Measurements from ENCODE around the gene POLR2F. TPM values are rescaled to one million over a fixed set of nuclear protein-coding genes. Genes with fewer than 3 reads are reported as not detected.

The POLR2F gene
- total RNA-seq, result 80.7 TPM

DNA sequence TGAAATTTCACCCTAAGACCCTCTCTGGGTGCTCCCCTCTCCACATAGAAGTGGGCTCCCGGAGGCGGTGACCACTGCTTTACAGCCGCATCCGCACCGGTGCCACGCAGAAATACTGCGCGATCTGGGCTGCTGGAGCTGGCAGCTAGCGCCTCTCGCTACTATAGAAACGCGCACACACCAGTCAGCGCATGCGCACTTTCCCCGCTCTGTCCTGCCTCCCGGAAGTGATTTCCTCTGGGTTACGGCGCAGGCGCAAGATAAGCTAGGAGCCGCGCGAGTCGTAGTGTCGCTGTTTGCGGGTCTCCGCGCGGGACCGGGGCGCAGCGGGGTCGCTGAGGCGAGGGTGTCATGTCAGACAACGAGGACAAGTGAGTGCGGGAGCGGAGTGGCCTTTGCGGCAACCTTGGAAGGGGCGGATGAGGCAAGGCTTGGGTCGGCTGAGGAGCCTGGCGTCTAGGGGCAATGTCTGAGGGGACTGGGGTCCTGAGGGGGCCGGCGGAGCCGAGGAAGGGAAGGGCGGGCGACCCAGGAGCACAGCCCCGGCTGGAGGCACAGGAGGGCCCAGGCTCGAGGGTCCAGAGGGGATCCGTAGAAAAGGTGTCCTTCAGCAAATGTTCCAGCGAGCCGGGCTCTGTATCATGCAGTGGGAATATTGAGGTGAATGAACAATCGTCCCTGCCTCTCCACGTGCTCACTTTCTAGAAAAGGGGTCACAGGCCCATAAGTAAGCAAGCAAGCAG is at the start of gene POLR2F, which contains the start of gene C22orf23:
TSS of gene POLR2F (plus strand) at position 263 of the 743 bp plus-strand sequence. CDS start at position 352, 89 bp downstream.
TSS of gene C22orf23 (minus strand) at position 165 of the 743 bp plus-strand sequence. CDS start 452 bp downstream, outside the sequence.
- DNase-seq (ENCODE audit: low spot score), result peak; percentile 97

DNA sequence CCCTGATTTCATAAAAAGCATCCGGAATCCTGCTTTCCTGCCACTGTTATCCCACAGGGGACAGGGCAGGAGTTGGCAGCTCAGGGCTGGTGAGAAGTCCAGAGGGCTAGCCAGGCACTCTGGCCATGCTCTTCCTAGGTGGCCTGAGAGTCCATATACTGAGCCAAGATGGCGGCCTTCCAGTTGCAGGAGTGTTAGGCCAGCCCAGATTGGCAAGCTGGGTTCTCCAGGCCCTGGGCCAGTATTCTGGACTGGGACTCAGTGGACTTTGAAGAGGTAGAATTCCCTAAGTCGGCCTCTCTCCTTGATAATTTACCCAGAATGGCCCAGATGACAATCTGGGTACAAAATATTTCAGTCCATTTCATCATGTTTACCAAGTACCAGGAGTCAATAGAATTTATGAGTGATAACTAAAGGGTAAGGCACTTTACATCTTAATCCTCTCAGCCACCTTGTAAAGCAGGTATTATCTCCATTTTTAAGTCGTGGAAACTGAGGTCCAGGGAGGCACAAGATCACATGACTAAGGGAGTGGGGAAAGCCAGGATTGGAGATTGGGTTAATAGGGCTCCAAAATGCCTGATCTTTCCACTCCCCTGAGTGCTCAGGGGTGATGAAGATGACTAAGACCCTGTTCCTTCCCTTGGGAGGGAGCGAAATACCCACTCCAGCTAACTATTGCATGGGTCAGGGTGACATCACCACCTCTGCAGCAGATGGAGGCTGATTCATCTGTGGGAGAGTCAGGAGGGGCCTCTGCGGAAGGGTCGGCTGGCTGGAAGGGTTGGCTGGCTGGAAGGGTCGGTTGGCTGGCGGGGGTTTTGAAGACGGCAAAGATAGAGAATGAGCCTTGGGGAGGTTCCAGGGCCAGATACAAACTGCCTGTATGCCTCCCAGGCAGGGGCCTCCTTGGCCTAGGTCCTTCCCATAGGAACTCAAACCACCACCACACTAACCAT is 48.6 kb upstream of the POLR2F start:
- no peak for DNase-seq (ENCODE audit: low spot score)

DNA sequence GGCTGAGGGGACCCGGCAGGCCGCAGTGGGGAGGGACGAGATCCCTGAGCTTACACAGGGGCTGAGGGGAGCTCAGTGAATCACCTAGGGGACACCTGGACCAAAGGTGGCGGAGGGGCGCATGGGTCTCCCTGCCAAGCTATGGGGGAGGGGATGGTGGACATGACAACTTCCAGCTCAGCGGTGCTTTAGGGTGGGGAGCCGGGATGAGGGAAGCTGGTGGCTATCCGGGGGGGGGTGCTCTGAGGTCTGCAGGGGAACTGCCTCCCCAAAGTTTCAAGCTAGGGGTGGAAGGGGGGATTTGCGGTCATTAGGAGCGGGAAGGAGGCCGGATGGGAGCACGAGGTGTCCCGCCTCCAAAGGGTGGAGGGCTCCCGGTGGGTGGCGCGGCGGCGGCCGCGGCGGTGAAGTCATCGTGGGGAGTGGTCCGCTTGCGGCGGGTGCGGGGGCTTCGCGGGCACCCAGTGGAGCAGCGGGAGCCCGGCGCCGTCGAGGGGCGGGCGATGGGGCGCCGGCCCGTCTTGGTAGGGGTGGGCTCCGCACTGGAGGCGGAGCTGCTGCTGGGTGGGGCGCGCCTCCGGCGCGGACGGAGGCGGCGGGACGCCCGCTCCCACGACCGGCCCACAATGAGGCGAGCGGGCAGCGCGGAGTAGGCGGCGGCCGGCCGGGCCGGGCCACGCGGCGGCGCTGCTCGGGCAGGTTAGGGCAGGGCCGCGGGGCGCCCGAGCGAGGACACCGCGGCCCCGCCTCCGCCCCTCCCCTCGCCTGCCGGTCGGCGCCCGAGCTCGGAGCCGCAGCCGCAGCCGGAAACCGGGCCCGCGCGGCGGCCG is 47.8 kb upstream of the POLR2F start, which contains the start of gene MICALL1:
TSS of gene MICALL1 (plus strand) at position 764 of the 830 bp plus-strand sequence. CDS start 126 bp downstream, outside the sequence.
- DNase-seq (ENCODE audit: low spot score), result peak; percentile 56

DNA sequence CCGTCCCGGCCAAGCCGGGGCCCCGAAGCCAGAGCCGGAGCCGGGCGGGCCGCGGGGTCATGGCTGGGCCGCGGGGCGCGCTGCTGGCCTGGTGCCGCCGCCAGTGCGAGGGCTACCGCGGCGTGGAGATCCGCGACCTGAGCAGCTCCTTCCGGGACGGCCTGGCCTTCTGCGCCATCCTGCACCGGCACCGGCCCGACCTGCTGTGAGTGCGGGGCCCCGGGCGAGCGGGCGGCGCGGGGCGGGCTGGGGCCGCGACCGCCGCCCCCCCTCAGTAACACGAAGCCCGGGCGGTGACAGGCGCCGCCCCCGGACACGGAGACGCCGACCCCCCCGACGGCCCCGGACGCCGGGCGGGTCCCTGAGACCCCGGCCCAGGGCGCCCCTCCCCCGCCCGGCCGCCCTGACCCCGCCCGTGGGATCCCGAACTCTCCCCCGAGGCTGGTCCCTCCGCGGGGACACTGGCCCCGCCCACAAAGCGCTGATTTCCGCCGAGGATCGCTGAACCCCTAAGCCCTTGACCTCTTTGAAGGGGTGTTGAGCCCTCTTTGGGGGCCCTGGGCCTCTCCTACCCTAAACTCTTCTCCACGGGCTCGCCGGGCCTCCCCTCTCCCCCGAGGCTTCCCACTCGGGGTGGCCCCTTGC is 47.0 kb upstream of the POLR2F start:
- DNase-seq (ENCODE audit: low spot score), result no peak

DNA sequence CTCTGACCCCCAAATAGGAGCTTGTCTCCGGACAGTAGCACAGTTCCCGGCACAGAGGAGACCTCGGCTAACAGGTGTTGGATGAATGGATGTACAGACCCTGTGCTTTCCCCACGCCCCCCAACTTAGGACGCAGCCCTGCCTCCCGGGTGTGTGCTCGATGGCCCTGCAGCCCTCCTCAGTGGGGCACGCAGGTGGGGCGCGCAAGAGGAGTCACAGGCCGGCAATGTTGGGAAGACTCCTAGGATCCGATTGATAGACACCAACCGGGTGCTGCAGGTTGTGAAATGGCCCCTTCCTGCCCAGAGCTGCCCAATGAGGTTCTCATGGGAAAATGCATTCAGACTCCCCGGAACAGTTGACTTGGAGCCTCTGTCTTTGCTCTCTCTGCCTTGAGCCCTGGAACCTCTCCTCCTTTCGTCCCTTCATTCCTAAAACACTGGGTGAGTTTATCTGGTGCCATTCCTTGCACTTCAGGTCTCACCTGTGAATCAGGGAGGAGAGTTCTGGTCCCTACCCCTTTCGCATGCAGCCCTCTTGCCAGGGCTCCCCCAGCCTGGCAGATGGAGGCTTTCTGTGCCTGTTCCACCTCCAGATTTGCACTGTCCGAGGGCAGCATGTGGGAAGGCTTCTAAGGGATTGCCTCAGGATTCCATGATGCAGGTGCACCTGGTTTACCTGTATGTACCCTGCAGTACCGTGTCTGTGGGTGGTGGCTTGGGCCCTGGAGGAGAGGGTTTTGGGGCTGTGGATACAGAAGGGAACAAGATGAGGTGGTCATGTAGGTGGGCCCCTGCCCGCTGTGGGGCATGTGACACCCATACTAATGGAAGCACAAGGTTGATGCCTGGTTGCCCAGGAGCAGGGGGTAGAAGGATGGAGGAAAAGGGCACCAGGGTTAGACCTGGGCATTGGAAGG is 46.2 kb upstream of the POLR2F start:
- no peak for DNase-seq (ENCODE audit: low spot score)

DNA sequence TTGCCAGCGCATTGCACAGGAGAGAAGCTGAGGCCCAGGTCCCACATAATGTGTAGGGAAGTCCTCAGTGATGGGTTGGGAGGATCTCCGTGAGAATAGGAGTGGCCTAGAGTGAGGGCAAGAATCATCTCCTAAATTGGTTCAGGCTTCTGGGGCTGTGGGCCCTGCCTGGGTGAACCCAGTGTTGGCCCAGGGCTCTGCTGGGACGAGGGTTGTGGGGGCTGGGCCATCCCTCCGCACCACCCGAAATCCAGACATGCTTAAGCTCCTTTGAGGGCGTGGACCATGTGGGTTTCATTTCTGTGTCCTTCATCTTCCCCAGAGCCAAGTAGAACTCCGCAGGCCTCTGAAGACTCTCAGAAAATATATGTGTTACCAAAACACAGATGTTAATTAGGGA is 43.7 kb upstream of the POLR2F start:
- no peak for DNase-seq (ENCODE audit: low spot score)

DNA sequence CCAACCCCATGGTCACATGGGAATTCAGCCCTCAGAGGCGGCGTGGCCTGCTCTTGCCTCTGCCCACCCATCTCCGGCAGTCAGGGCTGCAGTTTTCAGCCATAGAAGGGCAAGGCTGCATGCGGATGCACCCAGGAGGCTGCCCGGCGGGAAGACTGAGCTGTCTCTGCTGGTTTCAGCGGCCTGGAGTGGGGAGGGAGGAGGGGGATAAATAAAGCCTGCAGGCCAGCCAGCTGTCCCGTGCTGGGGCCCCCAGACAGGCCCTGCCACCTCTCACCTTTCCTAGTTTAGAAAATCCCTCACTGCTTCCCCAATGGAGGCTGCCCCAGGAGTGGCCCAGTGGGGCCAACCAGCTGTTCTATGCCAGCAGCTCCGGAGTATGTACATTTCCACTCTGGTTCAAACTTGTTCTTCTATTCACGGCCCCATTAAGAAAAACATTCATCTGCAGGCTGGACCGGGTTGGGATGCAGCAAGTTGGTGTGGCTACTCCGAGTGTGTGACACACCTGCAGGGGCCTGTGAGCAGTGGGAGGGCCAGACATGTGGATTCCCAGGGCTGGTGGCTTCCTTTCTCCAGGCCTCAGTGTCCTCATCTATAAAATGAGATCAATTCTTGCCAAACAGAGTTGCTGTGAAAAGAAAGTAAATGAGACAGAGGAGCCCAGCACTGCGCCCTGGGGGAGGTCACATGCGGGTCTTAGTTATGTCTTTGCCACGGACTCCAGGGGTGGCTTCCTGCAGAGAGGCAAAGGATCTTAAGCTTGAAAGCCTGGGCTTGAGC is 42.4 kb upstream of the POLR2F start:
- no peak for DNase-seq (ENCODE audit: low spot score)

DNA sequence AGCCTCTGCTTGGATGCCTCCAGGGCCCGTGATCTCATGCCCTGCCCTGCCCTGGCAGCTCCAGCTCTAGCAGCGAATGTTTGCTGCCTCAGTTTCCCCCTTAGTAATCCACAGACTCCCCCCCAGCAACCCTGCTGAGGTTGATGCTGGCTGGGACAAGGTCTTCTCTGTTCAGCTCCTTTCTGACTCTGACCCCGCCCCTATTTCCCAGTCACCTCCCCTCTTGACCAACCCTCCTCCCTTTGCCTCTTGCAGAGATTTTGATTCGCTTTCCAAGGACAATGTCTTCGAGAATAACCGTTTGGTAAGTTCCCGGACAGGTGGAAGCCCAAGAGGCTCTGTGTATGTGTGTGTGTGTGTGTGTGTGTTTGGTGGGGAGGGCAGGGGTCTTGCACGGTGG is 41.8 kb upstream of the POLR2F start:
- DNase-seq (ENCODE audit: low spot score), result no peak

DNA sequence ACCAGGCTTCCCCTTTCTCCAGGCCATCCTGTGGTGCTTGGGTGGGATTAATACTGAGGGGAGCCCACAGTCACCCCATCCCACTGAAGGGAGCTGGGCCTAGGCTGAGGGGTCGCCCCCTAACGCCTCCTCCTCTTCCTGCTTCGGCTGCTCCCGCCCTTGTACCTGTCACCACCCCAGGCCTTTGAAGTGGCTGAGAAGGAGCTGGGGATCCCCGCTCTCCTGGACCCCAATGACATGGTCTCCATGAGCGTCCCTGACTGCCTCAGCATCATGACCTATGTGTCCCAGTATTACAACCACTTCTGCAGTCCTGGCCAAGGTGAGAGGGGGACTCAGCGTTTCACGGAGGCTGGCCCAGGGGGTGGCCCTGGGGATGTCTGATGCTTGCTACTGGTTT is 41.3 kb upstream of the POLR2F start:
- DNase-seq (ENCODE audit: low spot score), result no peak

DNA sequence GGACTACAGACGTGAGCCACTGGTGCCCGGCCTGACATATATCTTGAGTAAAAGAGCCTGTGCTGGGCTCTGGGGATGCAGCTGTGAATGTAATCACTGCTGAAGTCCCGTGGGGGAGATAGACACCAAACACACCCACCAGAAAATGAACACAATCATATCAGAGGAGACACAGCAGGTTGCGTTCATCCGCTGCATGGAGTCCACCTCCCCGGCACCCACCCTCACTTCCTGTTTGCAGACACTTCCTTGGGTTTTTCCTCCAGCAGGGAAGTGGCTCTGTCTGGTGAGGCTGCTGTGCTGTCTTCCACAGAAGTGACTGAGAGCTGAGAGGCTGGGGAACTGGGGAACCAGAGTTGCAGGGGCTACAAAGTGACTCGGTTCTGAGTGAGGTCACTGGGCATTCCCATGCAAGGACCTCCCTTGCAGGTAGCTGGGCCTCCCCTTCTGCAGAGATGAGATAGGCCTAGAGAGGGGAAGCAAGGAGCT is 40.2 kb upstream of the POLR2F start:
- no peak for DNase-seq (ENCODE audit: low spot score)

DNA sequence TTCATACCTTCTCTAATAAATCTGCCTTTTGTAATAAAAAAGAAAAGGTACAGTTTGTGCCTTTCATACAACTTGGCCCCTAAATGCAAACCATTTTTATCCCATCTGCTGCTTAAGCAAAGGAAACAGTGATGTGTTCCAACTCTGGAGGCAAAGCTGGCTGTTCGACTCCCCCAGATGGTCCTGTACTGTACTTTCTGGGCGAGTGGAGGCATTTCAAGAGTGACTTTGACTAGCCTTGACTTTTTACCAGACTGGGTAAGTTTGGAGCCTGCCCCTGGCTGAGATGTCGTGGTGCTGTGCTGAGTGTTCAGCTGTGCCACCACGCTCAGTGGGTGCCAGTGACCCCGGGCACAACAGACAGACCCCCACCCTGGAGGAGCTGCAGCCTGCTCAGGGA is 37.2 kb upstream of the POLR2F start:
- no peak for DNase-seq (ENCODE audit: low spot score)

DNA sequence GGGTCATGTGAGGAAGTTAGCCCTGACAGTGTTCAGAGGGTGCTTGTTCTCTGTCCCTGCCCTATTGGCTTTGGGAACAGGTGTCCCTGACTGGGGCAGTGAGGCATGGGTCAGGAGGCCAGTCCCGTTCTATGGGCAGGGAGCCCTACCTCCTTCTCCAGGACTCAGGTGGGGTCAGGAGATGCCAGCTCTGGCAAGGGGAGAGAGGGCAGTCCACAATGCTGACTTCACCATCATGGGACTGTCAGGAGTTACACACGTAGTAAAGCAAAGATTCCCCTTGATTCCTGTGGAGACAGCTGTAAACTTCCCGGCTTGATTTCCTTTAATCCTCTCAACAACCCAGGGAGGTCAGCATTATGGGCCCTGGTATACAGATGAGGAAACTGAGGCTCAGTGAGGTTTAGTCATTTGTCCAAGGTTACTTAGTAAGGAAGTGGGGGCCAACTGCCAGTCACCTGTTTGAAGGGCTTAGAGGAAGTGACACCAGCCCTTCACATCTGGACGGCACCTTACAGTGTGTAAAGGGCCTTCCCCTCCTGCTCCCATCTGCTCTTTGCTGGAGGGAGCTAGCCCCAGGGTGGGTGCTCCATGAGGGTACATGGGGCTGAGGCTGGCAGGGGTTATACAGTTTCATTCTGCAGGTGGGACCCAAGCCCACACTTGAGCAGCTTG is 35.5 kb upstream of the POLR2F start:
- no peak for DNase-seq (ENCODE audit: low spot score)

DNA sequence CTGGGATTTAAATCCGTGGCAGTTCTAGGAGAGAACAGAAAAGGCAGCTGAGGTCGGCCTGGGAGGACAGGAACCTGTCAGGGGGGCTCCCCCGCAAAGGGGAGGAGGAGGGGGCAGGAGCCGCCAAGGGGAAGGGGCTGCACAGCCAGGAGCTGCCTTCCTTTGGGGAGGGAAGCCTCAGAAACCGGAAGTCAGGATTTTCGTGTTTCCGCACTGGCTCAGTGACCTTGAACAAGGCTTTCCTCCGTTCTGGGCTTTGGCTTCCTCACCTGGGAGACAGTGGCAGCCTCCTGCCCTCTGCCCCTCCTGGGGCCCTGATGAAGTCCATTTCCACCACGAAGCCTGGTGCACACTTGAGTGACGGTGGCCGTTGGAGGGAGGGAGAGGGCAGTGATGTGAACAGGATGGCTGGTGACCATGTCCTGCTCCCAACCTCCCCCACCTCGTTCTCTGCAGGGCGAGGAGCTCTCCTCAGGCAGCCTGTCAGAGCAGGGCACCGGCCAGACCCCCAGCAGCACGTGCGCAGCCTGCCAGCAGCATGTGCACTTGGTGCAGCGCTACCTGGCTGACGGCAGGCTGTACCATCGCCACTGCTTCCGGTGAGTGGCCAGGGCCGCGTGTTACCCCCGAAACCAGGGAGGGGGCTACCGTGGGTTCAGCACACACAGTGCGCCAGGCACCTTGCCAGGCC is 34.8 kb upstream of the POLR2F start:
- DNase-seq (ENCODE audit: low spot score), result no peak

DNA sequence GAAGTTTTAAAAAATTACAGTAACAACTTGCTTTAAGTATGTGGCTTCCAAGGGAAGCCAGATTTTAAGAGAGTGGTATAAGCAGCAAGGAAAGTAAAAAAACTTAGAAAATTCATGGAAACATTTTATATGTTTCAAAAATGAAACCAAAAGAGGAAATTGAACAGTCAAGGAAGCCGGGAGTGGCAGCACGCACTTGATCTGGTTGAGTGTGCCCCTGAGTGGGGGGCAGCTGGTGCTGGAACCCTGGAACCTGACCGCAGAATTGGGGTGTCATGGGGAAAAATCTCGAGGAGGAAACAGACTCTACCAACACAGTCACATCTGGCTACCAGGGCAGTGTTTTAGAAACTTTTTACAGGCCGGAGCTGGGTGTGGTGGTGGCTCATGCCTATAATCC is 33.4 kb upstream of the POLR2F start:
- no peak for DNase-seq (ENCODE audit: low spot score)

DNA sequence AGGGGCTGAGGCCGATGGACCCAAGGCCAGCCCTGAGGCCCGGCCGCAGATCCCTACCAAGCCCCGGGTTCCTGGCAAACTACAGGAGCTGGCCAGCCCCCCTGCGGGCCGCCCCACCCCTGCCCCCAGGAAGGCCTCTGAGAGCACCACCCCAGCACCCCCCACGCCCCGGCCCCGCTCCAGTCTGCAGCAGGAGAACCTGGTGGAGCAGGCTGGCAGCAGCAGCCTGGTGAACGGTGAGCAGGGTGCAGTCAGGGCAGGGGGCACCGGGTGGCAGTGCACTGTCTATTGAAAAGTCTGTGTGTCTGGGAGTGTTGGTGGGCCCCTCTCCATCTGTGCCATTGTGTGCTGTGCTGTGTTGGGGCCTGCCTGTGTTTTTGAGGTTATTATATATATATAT is 31.3 kb upstream of the POLR2F start:
- DNase-seq (ENCODE audit: low spot score), result no peak

DNA sequence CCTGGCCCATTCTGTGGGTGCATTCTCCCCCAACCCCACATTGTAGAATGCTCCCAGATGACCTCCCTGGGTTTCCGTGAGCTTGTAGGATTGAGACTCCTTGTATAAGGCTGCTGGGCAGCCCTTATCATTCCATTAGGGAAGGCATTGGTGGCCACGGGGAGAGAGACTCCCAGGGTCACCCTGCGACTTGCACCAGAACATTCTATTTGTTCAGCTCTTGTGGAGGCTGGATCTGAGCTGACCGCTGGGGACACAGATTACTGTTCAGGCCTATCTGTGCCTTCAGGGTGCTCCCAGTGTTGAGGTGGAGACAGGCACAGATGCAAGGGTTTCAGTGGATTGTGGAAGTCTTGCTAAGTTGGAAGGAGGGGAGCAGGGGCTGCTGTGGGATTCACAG is 29.6 kb upstream of the POLR2F start:
- no peak for DNase-seq (ENCODE audit: low spot score)

DNA sequence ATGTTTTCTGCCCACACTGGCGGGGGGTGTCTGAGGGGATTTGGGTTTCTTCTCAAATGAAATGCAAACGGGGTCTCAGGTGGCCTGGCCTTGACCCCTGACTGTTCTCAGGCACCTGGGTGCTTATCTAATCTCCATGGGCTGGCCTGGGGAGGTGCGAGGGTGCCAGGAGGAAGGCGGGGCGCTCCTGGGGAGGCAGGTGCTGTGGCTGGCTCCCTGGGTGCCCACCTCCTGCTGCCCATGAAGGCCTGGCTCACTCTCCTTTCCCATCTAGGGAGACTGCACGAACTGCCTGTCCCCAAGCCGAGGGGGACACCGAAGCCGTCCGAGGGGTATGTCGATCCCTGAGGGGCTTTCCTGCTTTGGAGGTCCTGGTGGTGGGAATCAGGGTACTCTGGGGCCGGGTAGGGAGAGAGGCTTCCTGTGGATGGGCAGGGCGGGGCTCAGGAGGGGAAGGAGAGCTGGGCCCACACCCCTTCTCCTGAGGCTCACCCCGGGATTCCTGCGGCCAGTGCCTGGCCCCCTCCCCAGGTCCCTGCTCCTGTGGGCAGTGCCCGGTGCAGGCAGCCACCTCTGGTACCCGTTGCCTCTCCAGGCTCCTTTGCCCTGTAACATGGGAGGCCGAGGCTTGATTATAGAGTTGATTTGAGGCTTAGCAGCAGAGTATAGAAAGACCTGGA is 29.0 kb upstream of the POLR2F start:
- DNase-seq (ENCODE audit: low spot score), result no peak

Data from mucosa of gallbladder (tissue), 1 donor.